ENCODE data around the gene GDF15.

The GDF15 gene

GRCh38 chr19:18420930-18421329, 35.0 kb downstream of the GDF15 start:
- DNase-seq = no peak

GRCh38 chr19:18421371-18421959, 35.5 kb downstream of the GDF15 start:
- no peak for DNase-seq

DNA sequence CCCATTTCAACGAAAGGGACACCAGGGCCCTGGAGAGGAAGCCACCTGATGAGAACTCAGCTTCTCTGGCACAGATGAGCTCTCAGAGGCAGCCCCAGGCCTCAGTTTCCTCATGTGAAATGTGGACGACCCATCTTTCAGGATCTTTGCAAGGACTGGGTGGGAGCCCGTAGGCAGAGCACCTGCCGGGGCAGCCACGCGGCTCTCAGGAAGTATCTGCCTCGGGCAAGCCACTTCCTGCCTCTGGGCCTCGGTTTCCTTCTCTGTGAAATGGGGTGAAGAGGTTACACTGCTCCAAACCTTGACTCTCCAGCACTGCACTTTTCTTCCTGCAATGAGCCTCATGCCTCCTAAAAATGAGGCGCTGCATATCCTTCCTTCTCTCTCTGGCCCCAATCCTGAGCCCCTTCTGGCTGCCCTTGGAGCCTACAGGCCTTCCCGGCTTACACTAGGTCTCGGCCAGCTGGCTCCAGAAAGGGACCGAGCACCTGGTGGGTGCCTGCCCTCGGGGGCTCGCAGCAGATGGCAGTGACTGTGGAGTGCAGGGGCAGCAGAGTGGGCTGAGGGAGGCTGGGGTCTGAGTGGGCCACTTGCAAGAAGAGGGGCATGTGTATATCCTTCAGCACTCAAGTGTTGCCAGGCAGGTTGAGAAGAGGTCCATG, 36.7 kb downstream of the GDF15 start:
- DNase-seq = peak; percentile 67

DNA sequence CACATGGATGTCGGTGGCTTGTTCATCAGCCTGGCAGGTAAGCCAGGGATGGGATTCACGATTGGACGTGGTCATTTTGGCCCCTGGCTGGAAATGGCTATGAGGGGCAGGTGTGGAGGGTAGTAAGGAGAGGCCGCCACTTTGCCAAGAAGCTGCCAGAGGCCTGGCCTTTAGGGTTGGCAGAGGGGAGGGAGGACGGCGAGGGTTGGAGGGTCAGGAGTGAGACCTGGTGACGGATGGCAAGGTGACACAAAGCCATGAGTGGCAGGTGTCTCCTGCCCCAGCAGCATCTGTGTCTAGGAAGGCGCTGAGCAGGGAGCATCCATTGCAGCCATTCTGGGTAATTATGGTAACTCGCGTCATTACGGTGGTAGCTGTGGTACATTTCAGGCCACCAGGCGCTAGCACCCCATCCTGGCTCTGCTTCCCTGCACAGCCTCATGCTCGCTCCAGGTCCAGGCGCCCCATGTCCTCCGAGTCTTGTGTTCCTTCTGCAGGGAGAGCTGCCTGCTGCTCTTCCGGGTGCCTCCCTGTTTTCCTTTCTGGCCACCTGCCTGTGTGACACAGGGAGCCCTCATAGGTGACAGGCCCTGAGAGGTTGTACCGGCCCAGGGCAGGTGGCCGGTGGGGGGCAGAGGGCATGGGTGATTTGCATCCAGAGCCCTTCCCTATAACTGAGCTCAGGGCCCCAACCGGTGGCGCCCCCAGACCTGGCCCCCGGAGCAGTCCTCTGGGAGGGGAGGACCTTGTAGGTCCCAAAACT, 37.5 kb downstream of the GDF15 start:
- no peak for DNase-seq

DNA sequence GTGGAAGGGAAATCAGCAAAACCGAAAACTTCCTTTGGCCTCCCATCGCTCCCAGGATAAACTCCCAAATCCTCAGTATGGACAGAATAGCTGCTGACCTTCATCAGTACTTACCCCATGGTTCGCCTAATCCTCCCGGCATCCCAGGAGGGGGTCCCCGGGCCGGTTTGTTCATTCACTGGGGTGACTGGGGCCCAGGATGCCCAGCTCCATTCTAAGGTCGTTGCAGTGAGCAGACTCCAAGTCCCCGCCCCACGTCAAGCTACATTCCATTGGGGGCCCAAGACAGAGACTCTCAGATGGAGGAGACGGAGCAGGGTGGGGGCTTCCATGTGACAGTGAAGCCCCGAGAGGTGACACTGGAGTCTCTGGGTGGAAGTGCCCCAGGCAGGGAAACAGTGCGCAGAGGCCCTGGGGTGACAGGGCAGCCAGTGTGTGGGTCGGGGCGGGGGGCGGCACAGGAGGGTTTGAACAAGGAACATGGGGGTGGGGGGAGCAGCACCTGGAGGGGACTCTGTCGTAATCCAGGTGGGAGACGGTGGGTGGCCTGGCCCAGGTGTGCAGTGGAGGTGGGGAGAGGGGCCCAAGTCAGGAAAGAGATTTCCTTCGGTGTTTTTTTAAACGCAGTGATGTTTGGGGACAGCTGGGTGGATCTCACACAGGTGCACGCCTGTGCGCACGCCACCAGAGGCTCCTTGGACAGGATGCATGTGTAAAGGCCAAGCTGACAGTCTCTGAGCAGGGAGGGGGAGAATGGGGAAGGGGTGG, 38.3 kb downstream of the GDF15 start:
- DNase-seq = no peak

- no peak for DNase-seq
Measured at GRCh38 chr19:18424890-18425514, 39.0 kb downstream of the GDF15 start.

DNA sequence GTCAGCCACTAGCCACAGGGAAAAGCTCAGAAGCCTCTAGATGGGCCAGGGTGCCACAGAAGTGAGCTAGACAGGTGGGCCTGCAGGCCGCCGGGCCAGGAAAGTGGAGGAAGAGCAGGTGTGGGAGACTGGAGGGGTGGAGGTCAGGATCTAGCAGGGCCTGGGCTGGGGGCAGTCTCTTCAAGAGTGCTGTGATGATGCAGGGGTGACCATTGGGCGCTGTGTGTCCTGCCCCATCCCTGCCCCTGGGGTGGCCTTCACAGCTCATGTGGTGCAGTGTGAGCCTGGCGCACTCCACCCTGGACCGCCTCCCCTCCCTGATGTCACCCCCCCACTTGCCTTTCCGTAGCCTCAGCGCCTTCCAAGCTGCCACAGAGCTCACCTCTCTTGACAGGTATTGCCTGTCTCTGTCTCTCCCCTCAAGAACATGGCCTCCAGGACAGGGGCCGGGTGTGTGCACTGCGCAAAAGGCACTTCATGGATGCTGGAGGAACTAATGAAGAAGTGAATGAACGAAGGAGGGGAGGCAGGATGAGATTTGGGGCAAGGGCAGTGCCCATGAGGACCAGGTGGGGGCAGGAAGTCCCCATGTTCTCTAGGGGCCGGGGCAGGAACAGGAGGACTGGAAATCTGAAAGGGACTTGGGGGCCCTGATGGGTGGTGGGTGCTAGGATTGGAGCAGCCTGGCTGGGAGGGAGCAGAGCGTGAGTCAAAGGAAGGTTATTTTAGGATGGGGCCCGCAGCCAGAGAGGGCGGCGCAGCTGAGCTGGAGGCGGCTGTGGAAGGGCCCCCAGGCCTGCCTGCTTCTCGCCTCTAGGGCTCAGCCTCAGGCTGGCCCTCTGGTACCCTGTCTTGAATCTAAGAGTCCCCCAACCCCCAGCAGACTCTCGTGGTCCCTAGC, 39.8 kb downstream of the GDF15 start:
- DNase-seq = no peak

DNA sequence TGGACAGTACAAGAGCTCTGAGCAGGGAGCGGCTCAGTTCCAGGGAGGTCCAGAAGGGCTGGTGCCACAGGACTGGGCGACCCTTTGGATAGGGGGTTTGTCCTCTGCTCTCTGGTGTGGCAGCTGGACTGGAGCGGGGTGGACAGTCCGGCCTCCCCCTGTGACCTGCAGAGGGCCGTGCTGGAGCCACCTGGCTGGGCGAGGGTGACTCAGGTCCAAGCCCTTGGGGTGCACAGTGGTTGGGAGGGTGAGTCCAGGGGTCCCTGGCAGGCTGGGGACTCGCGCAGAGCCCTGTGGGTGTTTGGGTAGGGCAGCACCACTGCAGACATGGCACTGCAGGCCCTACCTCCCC, 40.4 kb downstream of the GDF15 start:
- DNase-seq = no peak

DNA sequence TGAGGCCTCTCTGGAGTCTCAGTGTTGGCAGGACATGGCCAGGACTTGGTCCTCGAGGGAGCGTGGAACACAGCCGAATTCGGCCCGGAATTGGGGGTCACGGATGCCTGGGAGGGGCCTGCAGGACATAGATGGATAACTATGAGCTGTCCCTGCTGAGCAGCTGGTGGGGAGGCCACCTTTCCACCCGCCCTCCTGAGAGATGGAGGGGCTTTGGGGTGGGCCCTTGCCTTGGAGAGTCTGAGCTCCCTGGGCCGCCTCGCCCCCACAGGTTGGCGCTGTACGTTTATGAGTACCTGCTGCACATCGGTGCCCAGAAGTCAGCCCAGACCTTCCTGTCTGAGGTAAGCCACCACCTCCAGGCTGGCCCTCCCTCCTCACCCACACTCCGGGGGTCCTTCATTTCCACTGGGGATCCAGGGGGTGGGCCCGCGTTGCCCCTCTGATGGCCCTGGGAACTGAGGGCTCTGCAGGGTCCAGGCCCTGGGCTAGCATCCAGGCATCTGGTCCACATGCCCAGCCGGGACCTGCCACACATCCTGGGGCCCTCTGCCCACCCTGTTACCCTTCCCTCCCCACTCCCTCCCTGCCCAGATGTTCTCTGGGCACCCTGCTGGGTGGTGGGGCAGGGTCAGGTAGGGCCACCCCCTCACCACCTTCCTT, 41.3 kb downstream of the GDF15 start:
- DNase-seq = no peak

DNA sequence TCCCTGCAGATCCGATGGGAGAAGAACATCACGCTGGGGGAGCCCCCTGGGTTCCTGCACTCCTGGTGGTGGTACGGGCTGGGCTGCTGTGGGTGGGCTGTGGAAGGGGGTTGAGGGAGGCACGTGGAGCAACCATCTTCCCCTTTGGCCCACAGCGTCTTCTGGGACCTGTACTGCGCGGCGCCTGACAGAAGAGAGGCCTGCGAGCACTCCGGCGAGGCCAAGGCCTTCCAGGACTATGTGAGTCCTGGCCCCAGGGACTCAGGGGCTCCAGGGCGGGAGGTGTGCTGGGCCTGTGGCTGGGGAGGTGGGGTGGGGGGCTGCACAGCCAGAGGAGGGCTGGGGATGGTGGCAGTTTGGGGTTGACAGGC, 41.8 kb downstream of the GDF15 start:
- DNase-seq = no peak

GRCh38 chr19:18428173-18428786, 42.3 kb downstream of the GDF15 start:
- DNase-seq = no peak

GRCh38 chr19:18428787-18429674, 43.1 kb downstream of the GDF15 start:
- DNase-seq = peak; percentile 83

GRCh38 chr19:18429717-18430416, 43.9 kb downstream of the GDF15 start:
- no peak for DNase-seq

- no peak for DNase-seq
Measured at GRCh38 chr19:18430417-18431144, 44.6 kb downstream of the GDF15 start.

DNA sequence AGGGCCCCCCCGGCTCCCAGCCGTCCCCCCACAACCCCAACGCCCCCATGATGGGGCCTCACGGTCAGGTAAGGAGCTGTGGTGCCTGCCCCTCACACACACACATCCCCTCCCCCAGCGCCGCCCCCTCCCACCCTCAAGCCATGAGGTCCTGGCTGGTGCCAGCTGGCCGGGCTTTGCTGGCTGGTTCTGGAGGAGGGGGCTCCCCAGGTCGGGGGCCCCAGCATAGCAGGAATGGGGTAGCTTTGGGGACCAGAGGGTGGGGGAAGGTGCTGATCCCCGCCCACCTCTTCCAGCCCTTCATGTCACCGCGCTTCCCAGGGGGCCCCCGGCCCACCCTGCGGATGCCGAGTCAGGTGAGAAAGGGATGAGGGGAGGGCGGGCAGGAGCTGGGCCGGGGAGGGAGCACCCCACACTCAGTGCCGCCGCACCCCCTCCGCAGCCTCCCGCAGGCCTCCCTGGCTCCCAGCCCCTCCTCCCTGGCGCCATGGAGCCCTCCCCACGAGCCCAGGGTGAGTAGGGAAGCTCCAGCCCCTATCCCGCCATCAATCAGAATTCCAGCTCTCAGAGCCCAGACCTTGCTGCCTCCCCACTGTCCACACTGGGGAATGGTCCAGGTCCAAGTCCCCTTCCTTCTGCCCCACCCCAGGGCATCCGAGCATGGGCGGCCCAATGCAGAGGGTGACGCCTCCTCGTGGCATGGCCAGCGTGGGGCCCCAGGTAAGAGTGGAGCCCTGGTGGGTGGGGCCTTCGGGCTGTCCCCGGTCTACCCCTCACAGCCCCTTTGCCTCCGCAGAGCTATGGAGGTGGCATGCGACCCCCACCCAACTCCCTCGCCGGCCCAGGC, 45.6 kb downstream of the GDF15 start:
- DNase-seq = no peak

GRCh38 chr19:18432275-18433014, 46.5 kb downstream of the GDF15 start:
- no peak for DNase-seq
